Activated naive CD8-positive, alpha-beta T cell treated with anti-CD3 and anti-CD28 coated beads for 36 hours (primary cell): ENCODE results near the gene FBXW7. TPM values are rescaled to one million over a fixed set of nuclear protein-coding genes. Genes with fewer than 3 reads are reported as not detected.

Experiments used
- DNase-seq: peaks from one replicate; pipeline ENCODE4 v3.0.0; 2021
- H3K27ac Mint-ChIP-seq: one replicate; pipeline ENCODE4 v1.8.0; 2022; ENCODE audit warnings: mild to moderate bottlenecking, moderate library complexity, mixed read lengths
- H3K27me3 Mint-ChIP-seq: one replicate; pipeline ENCODE4 v1.8.0; 2022; ENCODE audit warnings: mild to moderate bottlenecking, mixed read lengths
- H3K36me3 Mint-ChIP-seq: one replicate; pipeline ENCODE4 v1.8.0; 2021; ENCODE audit warnings: mild to moderate bottlenecking, mixed read lengths
- H3K4me1 Mint-ChIP-seq: one replicate; pipeline ENCODE4 v1.8.0; 2021; ENCODE audit warnings: mixed read lengths
- H3K4me3 Mint-ChIP-seq: one replicate; pipeline ENCODE4 v1.8.0; 2022; ENCODE audit warnings: mild to moderate bottlenecking, moderate library complexity, mixed read lengths
- H3K9me3 Mint-ChIP-seq: one replicate; pipeline ENCODE4 v1.8.0; 2022; ENCODE audit warnings: mixed read lengths
- total RNA-seq, 2 experiments: library from RNA; stranded (reverse); gene quantifications; one replicate each; pipeline ENCODE4 v1.2.3, GENCODE V29; 2021

FBXW7 gene
- total RNA-seq, 2 experiments from 2014 or later: 26.2 to 26.9 TPM

DNA sequence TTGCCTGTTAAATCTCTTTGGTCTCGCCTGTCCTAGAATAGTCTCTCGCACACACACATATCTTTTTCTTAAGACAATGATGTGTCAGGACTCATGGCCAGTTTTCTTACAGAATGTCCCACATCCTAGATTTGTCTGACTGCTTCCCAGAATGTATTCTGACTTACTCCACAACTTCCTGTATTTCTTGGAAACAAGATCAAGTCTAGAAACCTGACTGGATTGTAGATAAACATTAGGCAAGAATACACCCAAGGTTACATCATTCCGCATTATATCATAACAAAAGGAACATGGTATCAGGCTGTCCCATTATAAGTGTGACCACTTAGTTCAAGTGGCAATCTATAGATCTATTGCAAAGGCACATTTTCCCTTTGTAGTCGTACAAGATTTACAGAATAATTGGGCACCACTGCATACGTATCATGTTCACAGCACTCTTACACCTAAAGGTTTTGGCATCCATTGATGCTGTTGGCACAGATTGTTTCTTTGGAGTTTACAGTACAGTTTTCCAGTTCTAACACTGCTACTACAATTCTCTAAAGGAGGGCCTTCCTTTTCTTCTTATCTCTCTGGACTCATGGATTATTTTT is 56.4 kb downstream of the FBXW7 start:
- Mint-ChIP-seq H3K4me1 (peaks cover 26% of the 10 kb centered on the region), H3K4me3 (no peak overlapping the region)

DNA sequence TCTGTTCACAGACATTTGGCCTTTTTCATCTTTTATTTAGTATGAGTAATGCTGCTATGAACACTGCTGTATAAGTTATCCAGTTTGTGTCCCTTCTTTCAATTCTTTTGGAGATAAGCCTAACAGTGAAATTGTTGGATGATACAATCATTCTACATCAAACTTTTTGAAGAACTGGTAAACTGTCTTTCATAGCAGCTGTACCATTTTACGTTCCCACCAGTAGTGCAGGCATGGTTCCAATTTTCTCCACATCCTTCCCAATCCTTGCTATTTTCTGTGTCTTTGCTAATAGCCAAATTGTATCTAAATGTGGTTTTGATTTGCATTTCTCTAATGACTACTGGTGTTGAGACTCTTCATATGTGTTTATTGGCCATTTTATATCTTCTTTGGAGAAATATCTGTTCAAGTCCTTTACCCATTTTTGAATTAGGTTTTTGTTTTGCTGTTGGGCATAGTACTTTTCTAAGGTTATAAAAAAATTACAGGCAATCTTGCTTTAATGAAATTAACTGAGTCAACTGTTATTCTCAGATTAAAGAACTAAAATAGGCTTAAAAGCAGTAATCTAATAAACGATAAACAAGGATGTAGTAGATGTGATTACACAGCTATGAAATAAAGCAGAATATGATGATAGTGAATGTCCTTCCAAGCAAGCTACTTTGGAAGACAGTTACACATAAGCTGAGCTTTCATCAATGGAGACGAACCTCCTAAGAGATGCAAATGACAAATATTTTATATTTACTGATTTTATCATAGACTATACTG is 57.2 kb downstream of the FBXW7 start:
- Mint-ChIP-seq H3K27ac (no peak overlapping the region), H3K4me3 (no peak overlapping the region), H3K27me3 (no peaks in the 10 kb centered on the region), H3K36me3 (peaks cover 38% of the 10 kb centered on the region), H3K4me1 (peaks cover 27% of the 10 kb centered on the region), H3K9me3 (peaks cover 6% of the 10 kb centered on the region)
- DNase-seq: no peak

More for the DNA sequence above, 56.4 kb downstream of the FBXW7 start:
- Mint-ChIP-seq H3K36me3 (peaks cover 34% of the 10 kb centered on the region), H3K27me3 (no peaks in the 10 kb centered on the region), H3K27ac (no peak overlapping the region), H3K9me3 (peaks cover 6% of the 10 kb centered on the region)
- no peak for DNase-seq

DNA sequence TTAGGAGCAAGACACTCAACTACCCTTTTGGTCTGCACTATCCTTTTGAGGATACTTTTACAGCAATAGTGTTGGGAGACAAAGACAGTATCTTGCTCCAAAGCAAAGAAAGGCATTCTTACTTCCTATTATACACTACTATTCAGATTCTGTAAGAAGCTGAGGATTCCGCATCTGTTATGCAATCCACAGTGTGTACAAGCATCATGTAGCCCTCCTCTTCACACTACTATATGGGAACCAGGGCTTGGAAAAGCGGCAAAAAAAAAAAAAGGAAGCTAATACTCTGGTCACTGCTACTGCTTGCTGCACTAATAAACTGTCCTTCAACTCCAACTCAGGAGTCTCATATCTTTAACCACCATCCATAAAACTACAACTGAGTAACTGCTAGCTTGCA is 59.1 kb downstream of the FBXW7 start:
- Mint-ChIP-seq H3K4me3 (no peak overlapping the region), H3K27me3 (no peaks in the 10 kb centered on the region), H3K36me3 (peaks cover 34% of the 10 kb centered on the region), H3K27ac (no peak overlapping the region), H3K9me3 (peaks cover 6% of the 10 kb centered on the region), H3K4me1 (peaks cover 27% of the 10 kb centered on the region)
- no peak for DNase-seq

DNA sequence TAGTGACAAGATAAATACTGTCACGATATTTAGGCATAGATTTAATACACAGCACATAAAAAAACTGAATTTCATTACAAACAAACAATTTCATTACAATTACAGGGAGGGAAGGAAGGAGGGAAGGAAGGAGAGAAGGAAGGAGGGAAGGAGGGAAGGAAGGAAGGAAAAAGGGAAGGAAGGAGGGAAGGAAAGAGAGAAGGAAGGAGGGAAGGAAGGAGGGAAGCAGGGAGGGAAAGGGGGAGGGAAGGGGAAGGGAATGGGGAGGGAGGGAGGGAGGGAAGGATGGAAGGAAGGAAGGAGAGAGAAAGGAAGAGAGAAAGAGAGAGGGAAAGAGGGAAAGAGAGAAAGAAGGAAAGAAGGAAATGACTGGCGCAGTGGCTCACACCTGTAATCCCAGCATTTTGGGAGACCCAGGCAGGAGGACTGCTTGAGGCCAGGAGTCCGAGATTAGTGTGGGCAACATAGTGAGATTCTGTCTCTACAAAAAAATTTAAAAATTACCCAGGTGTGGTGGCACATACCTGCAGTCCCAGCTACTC is 64.6 kb downstream of the FBXW7 start:
- peaks cover 13% of the 10 kb centered on the region for H3K4me1 Mint-ChIP-seq
- H3K4me3 Mint-ChIP-seq: no peak overlapping the region
- H3K36me3 Mint-ChIP-seq: peaks cover 29% of the 10 kb centered on the region
- peaks cover 10% of the 10 kb centered on the region for H3K9me3 Mint-ChIP-seq
- H3K27me3 Mint-ChIP-seq: no peaks in the 10 kb centered on the region
- no peak for DNase-seq
- no peak overlapping the region for H3K27ac Mint-ChIP-seq

DNA sequence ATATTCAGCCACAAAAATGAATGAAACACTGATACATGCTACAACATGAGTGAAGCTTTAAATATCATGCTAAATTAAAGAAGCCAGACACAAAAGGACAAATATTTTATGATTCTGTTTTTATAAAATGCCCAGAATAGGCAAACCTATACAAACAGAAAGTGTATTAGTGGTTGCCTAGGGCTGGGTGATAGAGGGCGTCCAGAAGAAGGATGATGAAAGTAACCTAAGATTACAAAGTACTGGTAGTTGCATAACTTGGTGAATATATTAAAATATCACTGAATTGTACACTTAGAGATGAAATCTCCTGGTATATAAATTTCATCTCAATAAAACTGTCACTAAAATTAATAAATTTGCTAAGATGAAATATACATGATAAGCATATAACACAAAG is 67.5 kb downstream of the FBXW7 start:
- no peak overlapping the region for H3K27ac Mint-ChIP-seq
- peaks cover 11% of the 10 kb centered on the region for H3K9me3 Mint-ChIP-seq
- DNase-seq: no peak
- no peaks in the 10 kb centered on the region for H3K27me3 Mint-ChIP-seq
- peaks cover 29% of the 10 kb centered on the region for H3K36me3 Mint-ChIP-seq
- H3K4me3 Mint-ChIP-seq: no peak overlapping the region
- H3K4me1 Mint-ChIP-seq: peaks cover 23% of the 10 kb centered on the region

DNA sequence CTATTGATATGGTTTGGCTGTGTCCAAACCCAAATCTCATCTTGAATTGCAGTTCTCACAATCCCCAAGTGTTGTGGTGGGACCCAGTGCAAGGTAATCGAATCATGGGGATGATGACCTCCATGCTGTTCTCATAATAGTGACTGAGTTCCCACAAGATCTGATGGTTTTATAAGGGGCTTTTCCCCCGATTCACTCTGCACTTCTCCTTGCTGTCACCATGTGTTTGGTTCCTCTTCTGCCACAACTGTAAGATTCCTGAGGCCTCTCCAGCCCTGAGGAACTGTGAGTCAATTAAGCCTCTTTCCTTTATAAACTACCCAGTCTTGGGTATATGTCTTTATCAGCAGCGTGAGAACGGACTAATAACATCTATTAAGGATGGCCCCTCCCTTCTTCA is 68.8 kb downstream of the FBXW7 start:
- Mint-ChIP-seq H3K27me3 (no peaks in the 10 kb centered on the region), H3K4me1 (peaks cover 36% of the 10 kb centered on the region), H3K36me3 (peaks cover 39% of the 10 kb centered on the region), H3K27ac (no peak overlapping the region), H3K9me3 (peaks cover 12% of the 10 kb centered on the region), H3K4me3 (no peak overlapping the region)
- no peak for DNase-seq

DNA sequence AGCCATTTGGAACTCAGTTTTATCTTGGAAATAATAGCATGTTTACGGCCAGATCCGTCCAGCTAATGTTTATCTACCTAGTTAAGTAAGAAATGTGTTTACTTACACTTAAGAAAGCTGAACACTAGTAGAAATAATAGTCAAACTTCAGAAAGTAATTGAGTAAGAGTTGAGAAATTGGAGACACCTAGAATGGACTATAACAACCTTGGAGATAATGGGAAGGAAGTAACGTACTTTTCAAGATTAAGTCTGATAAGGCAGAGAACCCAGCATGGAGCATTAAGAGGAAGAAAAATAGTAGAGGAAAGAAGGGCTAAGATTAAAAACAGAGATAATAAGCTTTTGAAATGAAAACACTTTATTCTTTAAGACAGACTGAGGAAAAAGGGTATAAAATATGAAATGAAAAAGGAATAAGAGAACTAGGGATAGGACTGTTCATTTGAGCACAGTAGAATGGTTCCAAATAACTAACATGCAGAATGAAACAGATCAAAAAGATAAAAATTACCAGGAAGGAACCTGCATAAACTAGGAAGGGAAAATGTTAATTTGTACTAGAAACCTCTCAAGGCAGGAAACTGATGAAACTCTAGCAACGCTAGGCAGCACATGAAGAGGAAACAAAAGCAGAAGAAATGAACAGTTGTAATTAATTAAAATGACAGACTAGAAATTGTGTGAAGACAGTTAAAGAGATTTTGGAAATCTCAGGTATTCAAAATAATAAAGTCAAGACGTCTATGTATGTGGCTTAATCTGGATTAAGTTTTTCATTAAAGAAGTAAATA is 71.7 kb downstream of the FBXW7 start:
- Mint-ChIP-seq H3K4me3 (peak overlapping the region; percentile 53), H3K4me1 (peaks cover 53% of the 10 kb centered on the region), H3K27me3 (no peaks in the 10 kb centered on the region), H3K27ac (peak overlapping the region; percentile 81), H3K9me3 (peaks cover 8% of the 10 kb centered on the region), H3K36me3 (peaks cover 37% of the 10 kb centered on the region)
- no peak for DNase-seq

DNA sequence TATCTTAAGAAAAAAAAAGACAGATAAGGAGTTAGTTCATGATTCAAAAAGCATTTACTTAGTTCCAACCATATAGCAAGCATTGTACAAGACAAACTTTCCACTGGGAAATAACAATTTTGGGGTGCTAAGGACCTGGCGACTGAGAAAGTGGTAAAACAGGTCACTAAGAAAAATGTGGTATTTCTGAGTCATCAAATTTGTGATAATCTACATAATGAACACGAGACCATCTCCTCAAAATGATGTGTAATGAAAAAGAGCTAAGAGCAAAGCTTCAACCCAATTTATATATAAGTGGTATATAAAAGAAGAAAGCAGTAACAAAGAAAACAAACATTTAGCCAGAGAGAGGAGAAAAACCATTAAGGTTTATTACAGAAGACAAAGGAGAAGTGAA is 72.3 kb downstream of the FBXW7 start:
- Mint-ChIP-seq H3K4me3 (peak overlapping the region; percentile 53), H3K36me3 (peaks cover 37% of the 10 kb centered on the region), H3K9me3 (peaks cover 8% of the 10 kb centered on the region), H3K4me1 (peaks cover 59% of the 10 kb centered on the region), H3K27me3 (no peaks in the 10 kb centered on the region), H3K27ac (peak overlapping the region; percentile 81)
- DNase-seq: no peak

DNA sequence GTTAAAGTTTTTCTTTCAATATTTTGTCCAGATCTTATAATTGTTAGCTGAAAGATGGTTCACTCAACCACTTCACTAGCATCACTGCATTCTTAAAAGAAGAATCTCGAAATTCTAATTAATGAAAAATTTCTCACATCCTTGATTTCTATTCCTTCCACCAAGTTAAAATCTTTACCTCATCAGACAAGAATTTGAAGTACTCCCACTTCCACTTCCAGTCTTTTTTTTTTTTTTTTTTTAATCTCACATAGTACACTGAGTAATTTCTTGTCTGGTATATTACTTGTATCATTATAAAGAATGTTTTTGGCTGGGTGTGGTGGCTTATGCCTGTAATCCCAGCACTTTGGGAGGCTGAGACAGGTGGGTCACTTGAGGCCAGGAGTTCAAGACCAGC is 73.2 kb downstream of the FBXW7 start:
- H3K27ac Mint-ChIP-seq: no peak overlapping the region
- H3K4me3 Mint-ChIP-seq: no peak overlapping the region
- H3K36me3 Mint-ChIP-seq: peaks cover 37% of the 10 kb centered on the region

DNA sequence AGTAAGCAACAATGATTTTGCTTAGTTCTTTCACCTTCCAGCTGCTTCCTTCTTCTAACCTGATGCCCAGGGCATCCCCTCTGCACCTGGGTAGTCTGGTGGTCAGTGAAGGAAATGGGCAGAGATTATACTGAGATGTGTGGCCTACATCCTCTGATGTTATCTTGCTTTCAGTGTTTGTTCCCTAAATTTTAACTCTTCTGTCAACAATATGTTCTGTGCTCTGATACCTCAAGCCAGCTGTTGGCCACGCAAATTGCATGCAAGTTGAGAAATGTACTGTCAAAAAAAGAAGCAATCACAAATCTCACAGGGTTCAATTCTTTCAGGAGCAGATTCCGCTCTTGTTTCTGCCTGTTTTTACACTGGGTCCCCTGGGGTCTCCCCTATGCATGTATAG is 73.8 kb downstream of the FBXW7 start:
- Mint-ChIP-seq H3K27ac (no peak overlapping the region), H3K4me1 (peaks cover 61% of the 10 kb centered on the region), H3K36me3 (peaks cover 32% of the 10 kb centered on the region), H3K9me3 (peaks cover 9% of the 10 kb centered on the region), H3K4me3 (no peak overlapping the region), H3K27me3 (no peaks in the 10 kb centered on the region)
- no peak for DNase-seq

More for the DNA sequence above, 73.2 kb downstream of the FBXW7 start:
- no peaks in the 10 kb centered on the region for H3K27me3 Mint-ChIP-seq
- DNase-seq: no peak
- peaks cover 62% of the 10 kb centered on the region for H3K4me1 Mint-ChIP-seq
- peaks cover 9% of the 10 kb centered on the region for H3K9me3 Mint-ChIP-seq

DNA sequence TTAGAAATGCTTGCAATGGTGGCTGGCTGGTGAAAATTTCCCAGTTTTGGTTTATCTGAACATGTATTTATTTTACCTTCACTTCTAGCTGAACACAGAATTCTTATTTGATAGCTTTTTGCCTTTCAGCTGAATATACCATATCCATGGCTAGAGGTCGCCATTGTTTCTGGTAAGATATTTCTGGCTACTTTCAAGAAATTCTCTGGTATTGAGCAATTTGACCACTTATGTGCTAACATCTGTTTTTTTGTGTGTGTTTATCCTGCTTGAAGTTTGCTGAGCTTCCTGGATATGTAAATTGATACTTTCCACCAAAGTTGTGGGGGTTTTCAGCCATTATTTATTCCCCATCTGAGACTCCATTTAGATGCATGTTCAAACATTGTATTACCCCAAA is 75.4 kb downstream of the FBXW7 start:
- Mint-ChIP-seq H3K4me1 (peaks cover 65% of the 10 kb centered on the region), H3K36me3 (peaks cover 29% of the 10 kb centered on the region), H3K27ac (no peak overlapping the region), H3K4me3 (no peak overlapping the region), H3K27me3 (no peaks in the 10 kb centered on the region), H3K9me3 (peaks cover 8% of the 10 kb centered on the region)
- DNase-seq: no peak

DNA sequence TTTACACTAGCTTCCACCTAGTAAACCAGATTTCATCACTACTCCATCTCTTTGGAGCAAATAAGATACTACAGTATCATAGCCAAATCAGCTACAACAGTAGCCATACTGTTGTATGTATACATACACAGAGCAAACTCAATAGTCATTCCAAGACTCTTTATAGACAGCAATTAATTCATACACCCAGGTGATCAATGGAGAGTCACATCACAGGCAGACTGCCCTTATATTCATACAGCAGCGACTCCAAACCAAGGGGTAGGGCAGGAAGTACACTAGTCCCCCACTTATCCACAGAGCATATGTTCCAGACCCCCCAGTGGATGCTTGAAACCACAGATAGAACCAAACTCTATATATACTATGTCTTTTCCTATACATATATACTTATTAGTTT is 76.6 kb downstream of the FBXW7 start:
- H3K4me1 Mint-ChIP-seq: peaks cover 67% of the 10 kb centered on the region
- peaks cover 8% of the 10 kb centered on the region for H3K9me3 Mint-ChIP-seq
- no peak for DNase-seq
- no peaks in the 10 kb centered on the region for H3K27me3 Mint-ChIP-seq
- H3K27ac Mint-ChIP-seq: peak overlapping the region; percentile 85
- peaks cover 29% of the 10 kb centered on the region for H3K36me3 Mint-ChIP-seq
- H3K4me3 Mint-ChIP-seq: peak overlapping the region; percentile 0

DNA sequence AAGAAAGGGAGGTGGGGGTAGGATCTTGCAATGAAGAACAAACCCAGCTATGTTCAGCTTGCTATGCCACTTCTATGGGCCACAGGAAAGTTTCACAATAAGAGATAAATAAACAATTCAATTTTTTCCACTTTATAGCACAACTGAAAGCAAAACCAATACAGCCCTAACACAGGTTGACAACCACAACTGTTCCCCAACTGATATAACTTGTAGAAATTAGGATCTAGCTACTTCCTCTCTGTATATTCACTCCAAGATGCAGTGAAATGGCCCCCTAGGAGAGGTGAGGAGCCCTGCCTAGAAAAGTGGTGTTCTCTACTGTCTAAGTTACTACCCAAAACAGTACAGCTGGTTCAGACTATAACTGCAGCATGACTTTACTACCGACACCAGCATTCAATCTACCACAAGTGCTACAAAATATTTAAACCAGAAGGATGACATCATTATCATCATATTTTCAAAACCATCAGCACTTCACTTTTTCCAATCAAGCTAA is 77.0 kb downstream of the FBXW7 start:
- Mint-ChIP-seq H3K27me3 (no peaks in the 10 kb centered on the region), H3K36me3 (peaks cover 24% of the 10 kb centered on the region), H3K4me3 (peak overlapping the region; percentile 3), H3K9me3 (peaks cover 8% of the 10 kb centered on the region), H3K27ac (peak overlapping the region; percentile 85), H3K4me1 (peaks cover 63% of the 10 kb centered on the region)
- no peak for DNase-seq

DNA sequence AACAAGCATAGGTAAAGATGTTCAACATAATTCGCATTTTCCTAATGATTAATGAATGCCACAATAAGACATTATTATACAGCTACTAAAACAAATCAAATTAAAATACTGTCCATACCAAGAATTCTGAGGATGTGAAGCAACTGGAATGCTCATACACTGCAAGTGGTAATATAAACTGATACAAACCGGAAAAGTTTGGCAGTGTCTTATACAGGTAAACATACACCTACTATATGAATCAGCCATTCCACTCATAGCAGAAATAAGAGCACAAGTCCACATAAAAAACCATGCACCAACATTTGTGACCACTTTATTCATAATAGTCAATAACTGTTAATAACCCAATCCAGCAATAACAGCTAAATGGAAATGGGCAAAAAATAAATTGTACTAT is 79.3 kb downstream of the FBXW7 start:
- no peak overlapping the region for H3K27ac Mint-ChIP-seq
- peaks cover 42% of the 10 kb centered on the region for H3K4me1 Mint-ChIP-seq
- no peak overlapping the region for H3K4me3 Mint-ChIP-seq
- peaks cover 6% of the 10 kb centered on the region for H3K9me3 Mint-ChIP-seq
- no peaks in the 10 kb centered on the region for H3K27me3 Mint-ChIP-seq
- H3K36me3 Mint-ChIP-seq: peaks cover 7% of the 10 kb centered on the region
- no peak for DNase-seq

DNA sequence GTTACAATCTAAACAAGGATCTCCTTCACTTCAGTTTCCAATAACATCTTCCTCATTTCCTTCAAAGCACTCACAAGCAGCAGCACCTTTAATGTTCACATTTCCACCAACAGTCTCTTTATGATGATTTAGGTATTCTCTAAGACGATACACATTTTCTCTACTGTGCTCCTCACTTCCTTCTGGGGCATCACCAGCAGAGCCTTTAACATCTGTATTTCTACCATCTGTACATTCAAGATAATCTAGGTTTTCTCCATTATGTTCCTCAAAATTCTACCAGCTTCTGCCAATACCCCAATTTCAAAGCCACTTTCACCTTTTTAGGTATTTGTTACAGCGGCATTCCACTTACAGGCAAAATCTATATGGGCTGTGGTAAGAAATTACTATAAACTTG is 80.6 kb downstream of the FBXW7 start:
- Mint-ChIP-seq H3K27ac (no peak overlapping the region), H3K4me1 (peaks cover 35% of the 10 kb centered on the region), H3K4me3 (no peak overlapping the region), H3K36me3 (peaks cover 7% of the 10 kb centered on the region), H3K9me3 (peaks cover 3% of the 10 kb centered on the region), H3K27me3 (no peaks in the 10 kb centered on the region)
- DNase-seq: no peak
